ENCODE data around the gene C16orf96. TPM values are rescaled to one million over a fixed set of nuclear protein-coding genes. Genes with fewer than 3 reads are reported as not detected.

Gene C16orf96
- total and polyA plus RNA-seq, 2 experiments from 2014 or later, result 0.37 to 2.2 TPM

DNA sequence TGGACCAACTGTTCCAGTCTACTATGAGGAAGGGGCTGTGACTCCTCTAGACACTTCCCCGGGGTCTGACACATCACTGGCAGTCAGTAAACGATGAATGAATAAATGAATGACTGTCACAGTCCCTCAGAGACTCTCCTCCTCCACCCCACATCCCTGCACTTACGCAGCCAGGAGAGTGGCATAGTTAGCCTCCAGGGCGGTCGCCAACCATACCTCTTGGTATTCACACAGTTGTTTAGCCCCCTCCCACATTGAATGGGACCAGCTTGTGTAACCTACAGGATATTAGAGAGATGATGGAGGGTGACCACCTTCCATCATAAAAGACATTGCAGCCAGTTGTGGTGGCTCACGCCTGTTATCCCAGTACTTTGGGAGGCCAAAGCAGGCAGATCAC is 32.8 kb downstream of the C16orf96 start:
- no peak overlapping the region for H3K27ac Mint-ChIP-seq
- H3K27me3 Mint-ChIP-seq (ENCODE audit: insufficient read depth, low read depth, poor library complexity), result no peaks in the 10 kb centered on the region
- Histone ChIP-seq H4K20me1 (replicated peaks; ENCODE audit: insufficient read depth) (no peaks in the 10 kb centered on the region), H3K27me3 (ENCODE audit: insufficient read depth) (no peaks in the 10 kb centered on the region), H3K4me1 (ENCODE audit: insufficient read depth) (peaks cover 9% of the 10 kb centered on the region), H3K4me2 (no peak overlapping the region), H3K4me3 (no peak overlapping the region), H3K27ac (ENCODE audit: low read depth) (no peak overlapping the region), H3K79me2 (replicated peaks; ENCODE audit: insufficient read depth) (no peaks in the 10 kb centered on the region), H3K36me3 (ENCODE audit: insufficient read depth) (no peaks in the 10 kb centered on the region), H3K9me2 (ENCODE audit: insufficient read depth) (no peaks in the 10 kb centered on the region), H3F3A (replicated peaks; ENCODE audit: low read depth) (no peaks in the 10 kb centered on the region; the same call in 1 of the 2 replicates), H2AFZ (no peak overlapping the region)
- no peak for ATAC-seq
- peaks cover 17% of the 10 kb centered on the region for H3K9me3 Mint-ChIP-seq
- TF ChIP-seq ZNF331 (CRISPR knock-in tag; IDR thresholded peaks at IDR 0.05; ENCODE audit: low read depth) (no peak), CREB1 (CRISPR knock-in tag; IDR thresholded peaks at IDR 0.05; ENCODE audit: low read depth) (no peak), ZNF114 (CRISPR knock-in tag; IDR thresholded peaks at IDR 0.05) (no peak), POLR2AphosphoS5 (IDR thresholded peaks at IDR 0.05; ENCODE audit: low read depth) (no peak), JUNB (IDR thresholded peaks at IDR 0.05; ENCODE audit: unreplicated experiment) (no peak), NANOG (IDR thresholded peaks at IDR 0.05; ENCODE audit: borderline replicate concordance) (no peak), EZH2phosphoT487 (IDR thresholded peaks at IDR 0.05; ENCODE audit: unreplicated experiment) (no peak), EZH2 (IDR thresholded peaks at IDR 0.05; ENCODE audit: low read depth, unreplicated experiment) (no peak)
- TF ChIP-seq, protein P1, sequence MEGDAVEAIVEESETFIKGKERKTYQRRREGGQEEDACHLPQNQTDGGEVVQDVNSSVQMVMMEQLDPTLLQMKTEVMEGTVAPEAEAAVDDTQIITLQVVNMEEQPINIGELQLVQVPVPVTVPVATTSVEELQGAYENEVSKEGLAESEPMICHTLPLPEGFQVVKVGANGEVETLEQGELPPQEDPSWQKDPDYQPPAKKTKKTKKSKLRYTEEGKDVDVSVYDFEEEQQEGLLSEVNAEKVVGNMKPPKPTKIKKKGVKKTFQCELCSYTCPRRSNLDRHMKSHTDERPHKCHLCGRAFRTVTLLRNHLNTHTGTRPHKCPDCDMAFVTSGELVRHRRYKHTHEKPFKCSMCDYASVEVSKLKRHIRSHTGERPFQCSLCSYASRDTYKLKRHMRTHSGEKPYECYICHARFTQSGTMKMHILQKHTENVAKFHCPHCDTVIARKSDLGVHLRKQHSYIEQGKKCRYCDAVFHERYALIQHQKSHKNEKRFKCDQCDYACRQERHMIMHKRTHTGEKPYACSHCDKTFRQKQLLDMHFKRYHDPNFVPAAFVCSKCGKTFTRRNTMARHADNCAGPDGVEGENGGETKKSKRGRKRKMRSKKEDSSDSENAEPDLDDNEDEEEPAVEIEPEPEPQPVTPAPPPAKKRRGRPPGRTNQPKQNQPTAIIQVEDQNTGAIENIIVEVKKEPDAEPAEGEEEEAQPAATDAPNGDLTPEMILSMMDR (conservative IDR thresholded peaks at IDR 0.05; ENCODE audit: low read depth in 2 of 2), result no peak
- TF ChIP-seq, protein P2, sequence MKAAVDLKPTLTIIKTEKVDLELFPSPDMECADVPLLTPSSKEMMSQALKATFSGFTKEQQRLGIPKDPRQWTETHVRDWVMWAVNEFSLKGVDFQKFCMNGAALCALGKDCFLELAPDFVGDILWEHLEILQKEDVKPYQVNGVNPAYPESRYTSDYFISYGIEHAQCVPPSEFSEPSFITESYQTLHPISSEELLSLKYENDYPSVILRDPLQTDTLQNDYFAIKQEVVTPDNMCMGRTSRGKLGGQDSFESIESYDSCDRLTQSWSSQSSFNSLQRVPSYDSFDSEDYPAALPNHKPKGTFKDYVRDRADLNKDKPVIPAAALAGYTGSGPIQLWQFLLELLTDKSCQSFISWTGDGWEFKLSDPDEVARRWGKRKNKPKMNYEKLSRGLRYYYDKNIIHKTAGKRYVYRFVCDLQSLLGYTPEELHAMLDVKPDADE (IDR thresholded peaks at IDR 0.05), result no peak
- TF ChIP-seq, protein P3, sequence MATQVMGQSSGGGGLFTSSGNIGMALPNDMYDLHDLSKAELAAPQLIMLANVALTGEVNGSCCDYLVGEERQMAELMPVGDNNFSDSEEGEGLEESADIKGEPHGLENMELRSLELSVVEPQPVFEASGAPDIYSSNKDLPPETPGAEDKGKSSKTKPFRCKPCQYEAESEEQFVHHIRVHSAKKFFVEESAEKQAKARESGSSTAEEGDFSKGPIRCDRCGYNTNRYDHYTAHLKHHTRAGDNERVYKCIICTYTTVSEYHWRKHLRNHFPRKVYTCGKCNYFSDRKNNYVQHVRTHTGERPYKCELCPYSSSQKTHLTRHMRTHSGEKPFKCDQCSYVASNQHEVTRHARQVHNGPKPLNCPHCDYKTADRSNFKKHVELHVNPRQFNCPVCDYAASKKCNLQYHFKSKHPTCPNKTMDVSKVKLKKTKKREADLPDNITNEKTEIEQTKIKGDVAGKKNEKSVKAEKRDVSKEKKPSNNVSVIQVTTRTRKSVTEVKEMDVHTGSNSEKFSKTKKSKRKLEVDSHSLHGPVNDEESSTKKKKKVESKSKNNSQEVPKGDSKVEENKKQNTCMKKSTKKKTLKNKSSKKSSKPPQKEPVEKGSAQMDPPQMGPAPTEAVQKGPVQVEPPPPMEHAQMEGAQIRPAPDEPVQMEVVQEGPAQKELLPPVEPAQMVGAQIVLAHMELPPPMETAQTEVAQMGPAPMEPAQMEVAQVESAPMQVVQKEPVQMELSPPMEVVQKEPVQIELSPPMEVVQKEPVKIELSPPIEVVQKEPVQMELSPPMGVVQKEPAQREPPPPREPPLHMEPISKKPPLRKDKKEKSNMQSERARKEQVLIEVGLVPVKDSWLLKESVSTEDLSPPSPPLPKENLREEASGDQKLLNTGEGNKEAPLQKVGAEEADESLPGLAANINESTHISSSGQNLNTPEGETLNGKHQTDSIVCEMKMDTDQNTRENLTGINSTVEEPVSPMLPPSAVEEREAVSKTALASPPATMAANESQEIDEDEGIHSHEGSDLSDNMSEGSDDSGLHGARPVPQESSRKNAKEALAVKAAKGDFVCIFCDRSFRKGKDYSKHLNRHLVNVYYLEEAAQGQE (IDR thresholded peaks at IDR 0.05; ENCODE audit: unreplicated experiment), result no peak
- TF ChIP-seq, protein P4, sequence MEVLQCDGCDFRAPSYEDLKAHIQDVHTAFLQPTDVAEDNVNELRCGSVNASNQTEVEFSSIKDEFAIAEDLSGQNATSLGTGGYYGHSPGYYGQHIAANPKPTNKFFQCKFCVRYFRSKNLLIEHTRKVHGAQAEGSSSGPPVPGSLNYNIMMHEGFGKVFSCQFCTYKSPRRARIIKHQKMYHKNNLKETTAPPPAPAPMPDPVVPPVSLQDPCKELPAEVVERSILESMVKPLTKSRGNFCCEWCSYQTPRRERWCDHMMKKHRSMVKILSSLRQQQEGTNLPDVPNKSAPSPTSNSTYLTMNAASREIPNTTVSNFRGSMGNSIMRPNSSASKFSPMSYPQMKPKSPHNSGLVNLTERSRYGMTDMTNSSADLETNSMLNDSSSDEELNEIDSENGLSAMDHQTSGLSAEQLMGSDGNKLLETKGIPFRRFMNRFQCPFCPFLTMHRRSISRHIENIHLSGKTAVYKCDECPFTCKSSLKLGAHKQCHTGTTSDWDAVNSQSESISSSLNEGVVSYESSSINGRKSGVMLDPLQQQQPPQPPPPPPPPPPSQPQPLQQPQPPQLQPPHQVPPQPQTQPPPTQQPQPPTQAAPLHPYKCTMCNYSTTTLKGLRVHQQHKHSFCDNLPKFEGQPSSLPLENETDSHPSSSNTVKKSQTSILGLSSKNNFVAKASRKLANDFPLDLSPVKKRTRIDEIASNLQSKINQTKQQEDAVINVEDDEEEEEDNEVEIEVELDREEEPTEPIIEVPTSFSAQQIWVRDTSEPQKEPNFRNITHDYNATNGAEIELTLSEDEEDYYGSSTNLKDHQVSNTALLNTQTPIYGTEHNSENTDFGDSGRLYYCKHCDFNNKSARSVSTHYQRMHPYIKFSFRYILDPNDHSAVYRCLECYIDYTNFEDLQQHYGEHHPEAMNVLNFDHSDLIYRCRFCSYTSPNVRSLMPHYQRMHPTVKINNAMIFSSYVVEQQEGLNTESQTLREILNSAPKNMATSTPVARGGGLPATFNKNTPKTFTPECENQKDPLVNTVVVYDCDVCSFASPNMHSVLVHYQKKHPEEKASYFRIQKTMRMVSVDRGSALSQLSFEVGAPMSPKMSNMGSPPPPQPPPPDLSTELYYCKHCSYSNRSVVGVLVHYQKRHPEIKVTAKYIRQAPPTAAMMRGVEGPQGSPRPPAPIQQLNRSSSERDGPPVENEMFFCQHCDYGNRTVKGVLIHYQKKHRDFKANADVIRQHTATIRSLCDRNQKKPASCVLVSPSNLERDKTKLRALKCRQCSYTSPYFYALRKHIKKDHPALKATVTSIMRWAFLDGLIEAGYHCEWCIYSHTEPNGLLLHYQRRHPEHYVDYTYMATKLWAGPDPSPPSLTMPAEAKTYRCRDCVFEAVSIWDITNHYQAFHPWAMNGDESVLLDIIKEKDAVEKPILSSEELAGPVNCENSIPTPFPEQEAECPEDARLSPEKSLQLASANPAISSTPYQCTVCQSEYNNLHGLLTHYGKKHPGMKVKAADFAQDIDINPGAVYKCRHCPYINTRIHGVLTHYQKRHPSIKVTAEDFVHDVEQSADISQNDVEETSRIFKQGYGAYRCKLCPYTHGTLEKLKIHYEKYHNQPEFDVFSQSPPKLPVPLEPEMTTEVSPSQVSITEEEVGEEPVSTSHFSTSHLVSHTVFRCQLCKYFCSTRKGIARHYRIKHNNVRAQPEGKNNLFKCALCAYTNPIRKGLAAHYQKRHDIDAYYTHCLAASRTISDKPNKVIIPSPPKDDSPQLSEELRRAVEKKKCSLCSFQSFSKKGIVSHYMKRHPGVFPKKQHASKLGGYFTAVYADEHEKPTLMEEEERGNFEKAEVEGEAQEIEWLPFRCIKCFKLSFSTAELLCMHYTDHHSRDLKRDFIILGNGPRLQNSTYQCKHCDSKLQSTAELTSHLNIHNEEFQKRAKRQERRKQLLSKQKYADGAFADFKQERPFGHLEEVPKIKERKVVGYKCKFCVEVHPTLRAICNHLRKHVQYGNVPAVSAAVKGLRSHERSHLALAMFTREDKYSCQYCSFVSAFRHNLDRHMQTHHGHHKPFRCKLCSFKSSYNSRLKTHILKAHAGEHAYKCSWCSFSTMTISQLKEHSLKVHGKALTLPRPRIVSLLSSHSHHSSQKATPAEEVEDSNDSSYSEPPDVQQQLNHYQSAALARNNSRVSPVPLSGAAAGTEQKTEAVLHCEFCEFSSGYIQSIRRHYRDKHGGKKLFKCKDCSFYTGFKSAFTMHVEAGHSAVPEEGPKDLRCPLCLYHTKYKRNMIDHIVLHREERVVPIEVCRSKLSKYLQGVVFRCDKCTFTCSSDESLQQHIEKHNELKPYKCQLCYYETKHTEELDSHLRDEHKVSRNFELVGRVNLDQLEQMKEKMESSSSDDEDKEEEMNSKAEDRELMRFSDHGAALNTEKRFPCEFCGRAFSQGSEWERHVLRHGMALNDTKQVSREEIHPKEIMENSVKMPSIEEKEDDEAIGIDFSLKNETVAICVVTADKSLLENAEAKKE (CRISPR knock-in tag; IDR thresholded peaks at IDR 0.05), result no peak
- no peak overlapping the region for H3K4me3 Mint-ChIP-seq
- peaks cover 12% of the 10 kb centered on the region for H3K36me3 Mint-ChIP-seq (ENCODE audit: low read depth)
- no peak for DNase-seq (ENCODE audit: low spot score)
- peaks cover 18% of the 10 kb centered on the region for H3K4me1 Mint-ChIP-seq

Measured in GM23338 (cell line).